Thyroid gland (tissue), 4 donors: ENCODE data around the gene KANSL1. TPM values are rescaled to one million over a fixed set of nuclear protein-coding genes. Genes with fewer than 3 reads are reported as not detected.
"Not testable (repeated sequence)": the region's sequence is repeated elsewhere in the genome, so short reads cannot be mapped to it uniquely, and the experiment has no call there.

Experiments used
- DNase-seq, 2 donors: peaks; one replicate each; pipeline ENCODE4 v3.0.0-alpha.2; 2019
- H3K27ac ChIP-seq, 3 donors: fragments of 200-600 bp; sonication (generic); 1 replicate in 2 of 3; 2 replicates in 1 of 3; pipeline ENCODE4 v1.5.1; 2016 to 2019; ENCODE audit warnings: mild to moderate bottlenecking in 1 of 3, moderate library complexity in 1 of 3
- H3K27me3 ChIP-seq: fragments of 200-600 bp; sonication (generic); one replicate; pipeline ENCODE4 v1.5.1; 2019
- H3K36me3 ChIP-seq, 2 donors: fragments of 200-600 bp; sonication (generic); one replicate each; pipeline ENCODE4 v1.5.1; 2016 to 2019
- H3K4me1 ChIP-seq, 2 donors: fragments of 200-600 bp; sonication (generic); one replicate each; pipeline ENCODE4 v1.5.1; 2017 to 2019
- H3K4me3 ChIP-seq, 3 donors: fragments of 200-600 bp; sonication (generic); replicated peaks in 1 of 3; 1 replicate in 2 of 3; 2 replicates in 1 of 3; pipeline ENCODE4 v1.5.1; 2016; ENCODE audit warnings: mild to moderate bottlenecking in 1 of 3
- H3K9me3 ChIP-seq: fragments of 200-600 bp; sonication (generic); one replicate; pipeline ENCODE4 v1.5.1; 2017
- POLR2A ChIP-seq, 2 donors: fragments of 450-650 bp; IDR thresholded peaks; one replicate each; pipeline ENCODE4 v1.6.1; 2017; ENCODE audit warnings: antibody characterized with exemption in 2 of 2, mild to moderate bottlenecking in 2 of 2, moderate library complexity in 1 of 2
- WGBS, 2 donors: methylation state at CpG; one replicate each; pipeline ENCODE4 v1.1.5; 2017; 5-methylcytosine and 5-hydroxymethylcytosine counted together
- intact Hi-C: fragments of 100-400 bp; cut with DNase I; formaldehyde crosslinking; loops from one replicate; pipeline ENCODE4 v1.15.1; 2023
- total RNA-seq, 4 donors: library from RNA; depleted of rRNA; stranded (reverse); fragments of >200 nt; gene quantifications; one replicate each; pipeline ENCODE4 v1.2.3, GENCODE V29; 2016
- TF ChIP-seq, protein P1 (sequence below), 6 experiments: fragments of 200-600 bp in 3 of 6; fragments of 450-650 bp in 3 of 6; sonication (generic) in 3 of 6; IDR thresholded peaks; one replicate each; pipeline ENCODE4 v1.5.1; 2016 to 2019; ENCODE audit warnings: antibody characterized with exemption in 6 of 6, mild to moderate bottlenecking in 2 of 6, inconsistent platforms in 1 of 6, moderate library complexity in 1 of 6

Gene KANSL1, protein sequence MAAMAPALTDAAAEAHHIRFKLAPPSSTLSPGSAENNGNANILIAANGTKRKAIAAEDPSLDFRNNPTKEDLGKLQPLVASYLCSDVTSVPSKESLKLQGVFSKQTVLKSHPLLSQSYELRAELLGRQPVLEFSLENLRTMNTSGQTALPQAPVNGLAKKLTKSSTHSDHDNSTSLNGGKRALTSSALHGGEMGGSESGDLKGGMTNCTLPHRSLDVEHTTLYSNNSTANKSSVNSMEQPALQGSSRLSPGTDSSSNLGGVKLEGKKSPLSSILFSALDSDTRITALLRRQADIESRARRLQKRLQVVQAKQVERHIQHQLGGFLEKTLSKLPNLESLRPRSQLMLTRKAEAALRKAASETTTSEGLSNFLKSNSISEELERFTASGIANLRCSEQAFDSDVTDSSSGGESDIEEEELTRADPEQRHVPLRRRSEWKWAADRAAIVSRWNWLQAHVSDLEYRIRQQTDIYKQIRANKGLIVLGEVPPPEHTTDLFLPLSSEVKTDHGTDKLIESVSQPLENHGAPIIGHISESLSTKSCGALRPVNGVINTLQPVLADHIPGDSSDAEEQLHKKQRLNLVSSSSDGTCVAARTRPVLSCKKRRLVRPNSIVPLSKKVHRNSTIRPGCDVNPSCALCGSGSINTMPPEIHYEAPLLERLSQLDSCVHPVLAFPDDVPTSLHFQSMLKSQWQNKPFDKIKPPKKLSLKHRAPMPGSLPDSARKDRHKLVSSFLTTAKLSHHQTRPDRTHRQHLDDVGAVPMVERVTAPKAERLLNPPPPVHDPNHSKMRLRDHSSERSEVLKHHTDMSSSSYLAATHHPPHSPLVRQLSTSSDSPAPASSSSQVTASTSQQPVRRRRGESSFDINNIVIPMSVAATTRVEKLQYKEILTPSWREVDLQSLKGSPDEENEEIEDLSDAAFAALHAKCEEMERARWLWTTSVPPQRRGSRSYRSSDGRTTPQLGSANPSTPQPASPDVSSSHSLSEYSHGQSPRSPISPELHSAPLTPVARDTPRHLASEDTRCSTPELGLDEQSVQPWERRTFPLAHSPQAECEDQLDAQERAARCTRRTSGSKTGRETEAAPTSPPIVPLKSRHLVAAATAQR (N-terminal part only)
- 100 to 1,000 TPM in 3 of 4 donors, 10 to 100 TPM in 1; 90.7 to 209 (median 124) TPM for total RNA-seq

DNA sequence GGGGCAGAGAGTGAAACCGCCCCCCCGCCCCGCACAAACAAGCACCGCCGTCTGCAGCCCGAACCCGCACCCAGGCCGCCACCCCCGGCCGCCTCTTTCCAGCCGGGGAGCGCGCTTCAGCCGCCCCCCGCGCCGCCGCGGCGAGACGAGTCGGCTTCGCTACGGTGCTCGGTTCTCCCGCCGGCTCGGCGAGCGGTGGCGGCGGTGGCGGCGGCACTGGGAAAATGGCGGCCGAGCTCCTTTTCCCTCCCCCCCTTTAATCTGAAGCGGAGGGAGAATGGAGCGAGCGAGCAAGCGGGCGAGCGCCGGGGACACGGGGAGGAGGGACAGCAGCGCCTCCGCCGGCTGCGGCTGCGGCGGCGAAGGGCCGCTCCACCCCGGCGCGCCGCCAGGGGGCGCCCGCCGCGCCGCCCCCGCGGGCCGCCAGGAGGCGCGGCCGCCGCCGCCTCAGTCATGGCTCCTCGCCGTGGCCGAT lies at the start of gene KANSL1:
TSS of gene KANSL1 (minus strand) at position 279 of the 475 bp plus-strand sequence. CDS start 21,286 bp downstream, outside the sequence.
- 0% methylated on average over 3 to 5 of the region's 72 CpGs for WGBS, 2 donors
- Histone ChIP-seq H3K27me3 (no peaks in the 10 kb centered on the region), H3K36me3 (no peaks in the 10 kb centered on the region), H3K27ac (peak within 1 kb of the TSS; percentile 100), H3K4me3 (peak within 1 kb of the TSS; percentile 91 to 98 (median 93)), H3K4me1 (peaks cover 38 to 46% of the 10 kb centered on the region in 2 donors), H3K9me3 (no peaks in the 10 kb centered on the region)
- DNase-seq, result peak; percentile 86 to 88
- TF ChIP-seq, protein P1, sequence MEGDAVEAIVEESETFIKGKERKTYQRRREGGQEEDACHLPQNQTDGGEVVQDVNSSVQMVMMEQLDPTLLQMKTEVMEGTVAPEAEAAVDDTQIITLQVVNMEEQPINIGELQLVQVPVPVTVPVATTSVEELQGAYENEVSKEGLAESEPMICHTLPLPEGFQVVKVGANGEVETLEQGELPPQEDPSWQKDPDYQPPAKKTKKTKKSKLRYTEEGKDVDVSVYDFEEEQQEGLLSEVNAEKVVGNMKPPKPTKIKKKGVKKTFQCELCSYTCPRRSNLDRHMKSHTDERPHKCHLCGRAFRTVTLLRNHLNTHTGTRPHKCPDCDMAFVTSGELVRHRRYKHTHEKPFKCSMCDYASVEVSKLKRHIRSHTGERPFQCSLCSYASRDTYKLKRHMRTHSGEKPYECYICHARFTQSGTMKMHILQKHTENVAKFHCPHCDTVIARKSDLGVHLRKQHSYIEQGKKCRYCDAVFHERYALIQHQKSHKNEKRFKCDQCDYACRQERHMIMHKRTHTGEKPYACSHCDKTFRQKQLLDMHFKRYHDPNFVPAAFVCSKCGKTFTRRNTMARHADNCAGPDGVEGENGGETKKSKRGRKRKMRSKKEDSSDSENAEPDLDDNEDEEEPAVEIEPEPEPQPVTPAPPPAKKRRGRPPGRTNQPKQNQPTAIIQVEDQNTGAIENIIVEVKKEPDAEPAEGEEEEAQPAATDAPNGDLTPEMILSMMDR (IDR thresholded peaks at IDR 0.05), result peak in 3 of 6 experiments; percentile 65 to 86 (median 77)
- no peak for TF ChIP-seq POLR2A (IDR thresholded peaks at IDR 0.05)
- intact Hi-C loops, result loop anchor here (5.0 kb wide), 1 partner anchor 156 kb away; no protein-coding TSS in a partner anchor

DNA sequence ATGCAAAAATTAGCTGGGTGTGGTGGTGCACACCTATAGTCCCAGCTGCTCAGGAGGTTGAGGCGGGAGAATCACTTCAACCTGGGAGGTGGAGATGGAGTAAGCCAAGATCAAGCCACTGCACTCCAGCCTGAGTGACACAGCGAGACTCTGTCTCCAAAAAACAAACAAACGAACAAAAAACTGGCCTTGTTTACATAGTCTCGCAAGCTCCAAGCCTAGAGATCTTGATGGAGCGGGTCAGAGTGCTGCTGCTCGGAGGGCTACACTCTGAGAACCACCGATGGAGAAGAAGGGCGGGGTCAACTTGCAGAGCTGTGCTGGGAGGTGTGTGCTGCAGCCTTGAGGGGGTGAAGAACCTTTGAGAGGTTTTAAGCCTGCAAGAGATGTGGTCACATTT lies 38.1 kb upstream of the KANSL1 start:
- H3K4me1 ChIP-seq, H3K9me3 ChIP-seq, H3K4me3 ChIP-seq, H3K27ac ChIP-seq, H3K36me3 ChIP-seq, intact Hi-C loops, H3K27me3 ChIP-seq: not testable (repeated sequence)
- 37 to 39% methylated on average over 7 to 8 of the region's 8 CpGs for WGBS, 2 donors
- DNase-seq, result peak; percentile 40 to 55

DNA sequence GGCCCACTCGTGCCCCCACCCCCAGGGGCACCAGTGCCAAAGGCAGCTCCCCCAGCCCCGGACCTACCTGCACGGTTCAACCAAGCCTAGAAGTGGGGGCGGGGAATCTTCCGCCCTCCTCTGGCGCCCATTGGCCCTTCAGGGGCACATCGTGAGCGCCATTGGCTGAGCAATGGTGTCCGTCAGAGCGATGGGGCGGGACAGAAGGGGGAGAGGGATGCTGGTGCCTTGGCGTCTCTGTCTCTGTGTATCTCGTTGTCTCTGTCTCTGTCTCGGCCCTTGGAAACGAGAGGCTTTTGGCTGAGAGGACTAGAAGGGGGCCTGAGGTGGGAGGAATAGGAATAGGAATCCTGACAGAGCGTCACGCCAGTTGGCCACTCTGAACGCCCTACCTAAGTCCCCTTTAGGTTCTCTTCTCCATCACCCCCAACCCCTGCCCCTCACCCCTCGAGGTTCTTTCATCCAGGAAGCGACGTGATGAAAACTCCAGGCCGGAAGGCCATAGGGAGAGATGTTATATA lies 32.1 kb upstream of the KANSL1 start:
- 1 to 2% methylated on average over 9 to 12 of the region's 22 CpGs for WGBS, 2 donors
- H3K4me3 ChIP-seq, result peak overlapping the region in 2 of 3 donors; percentile 44 to 55
- H3K9me3 ChIP-seq, intact Hi-C loops, H3K27ac ChIP-seq, H3K27me3 ChIP-seq, H3K36me3 ChIP-seq, H3K4me1 ChIP-seq: not testable (repeated sequence)
- TF ChIP-seq POLR2A (IDR thresholded peaks at IDR 0.05), result peak in 1 of 2 donors; percentile 47
- DNase-seq, result peak; percentile 90 to 92

DNA sequence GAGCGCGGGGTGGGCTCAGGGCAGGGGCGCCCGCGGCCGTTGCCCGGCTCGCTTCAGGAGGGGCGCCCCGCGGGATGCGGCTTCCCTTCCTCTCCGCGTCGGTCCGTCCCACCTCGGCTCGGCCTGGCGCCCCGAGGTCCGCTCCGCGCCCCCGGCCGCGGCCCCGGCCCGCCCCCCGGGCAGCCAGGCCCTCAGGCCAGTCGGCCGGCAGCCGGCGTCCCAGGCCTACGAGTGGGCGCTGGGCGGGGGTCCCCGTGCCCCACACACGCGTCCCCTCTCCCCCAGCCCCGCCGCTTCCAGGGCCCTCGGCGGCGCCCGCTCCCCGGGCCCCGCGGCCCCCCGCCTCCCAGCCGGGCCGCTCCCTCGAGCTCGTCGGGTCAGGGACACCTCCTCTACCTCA lies 31.6 kb upstream of the KANSL1 start:
- H3K4me1 ChIP-seq, H3K27me3 ChIP-seq, H3K27ac ChIP-seq, H3K9me3 ChIP-seq, intact Hi-C loops, DNase-seq, H3K36me3 ChIP-seq: not testable (repeated sequence)
- peak overlapping the region in 2 of 3 donors; percentile 44 to 55 for H3K4me3 ChIP-seq
- WGBS, 2 donors, result no CpG with 5 or more reads among the region's 54 CpGs

DNA sequence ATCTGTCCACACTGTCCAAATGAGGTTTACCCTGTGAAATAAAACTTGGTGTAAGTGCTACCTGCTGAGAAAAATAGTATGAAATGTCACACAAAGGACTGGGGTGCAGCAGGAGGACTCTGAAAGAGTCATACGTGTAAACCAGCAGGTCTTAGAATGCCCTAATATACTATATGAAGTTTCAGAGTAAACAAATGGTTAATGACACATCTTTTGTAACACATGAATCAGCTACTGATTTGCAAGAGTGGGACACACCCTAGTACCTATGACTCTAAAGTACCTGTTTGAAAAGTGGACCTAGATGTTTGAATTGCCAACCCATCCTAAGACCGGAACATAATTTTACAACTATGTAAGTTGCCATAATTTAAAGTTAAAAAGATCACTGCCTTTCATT lies 29.8 kb upstream of the KANSL1 start:
- H3K27me3 ChIP-seq, DNase-seq, H3K27ac ChIP-seq, H3K9me3 ChIP-seq, H3K4me1 ChIP-seq, intact Hi-C loops, H3K4me3 ChIP-seq, H3K36me3 ChIP-seq: not testable (repeated sequence)
- no CpG with 5 or more reads among the region's 2 CpGs for WGBS, 2 donors

DNA sequence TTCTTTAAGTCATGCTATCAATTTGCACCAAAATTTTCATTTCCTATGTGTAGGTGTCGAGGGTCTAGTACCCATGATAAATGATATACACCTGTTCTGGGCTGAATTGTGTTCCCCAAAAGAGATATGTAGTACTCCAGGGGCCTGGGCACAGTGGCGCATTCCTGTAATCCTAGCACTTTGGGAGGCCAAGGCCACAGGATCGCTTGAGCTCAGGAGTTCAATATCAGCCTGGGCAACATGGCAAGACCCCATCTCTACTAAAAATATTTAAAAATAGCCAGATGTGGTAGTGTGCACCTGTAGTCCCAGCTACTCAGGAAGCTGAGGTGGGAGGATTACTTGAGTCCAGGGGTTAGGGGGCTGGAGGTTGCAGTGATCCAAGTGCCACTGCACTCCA lies 23.5 kb upstream of the KANSL1 start:
- intact Hi-C loops, result no loop called here
- Histone ChIP-seq H3K9me3 (no peaks in the 10 kb centered on the region), H3K27me3 (no peaks in the 10 kb centered on the region), H3K27ac (no peak overlapping the region), H3K4me1 (no peaks in the 10 kb centered on the region), H3K36me3 (no peaks in the 10 kb centered on the region), H3K4me3 (no peak overlapping the region)
- DNase-seq, result no peak
- 93 to 95% methylated on average over 3 of the region's 3 CpGs for WGBS, 2 donors
- TF ChIP-seq, protein P1 (IDR thresholded peaks at IDR 0.05), result no peak
- TF ChIP-seq POLR2A (IDR thresholded peaks at IDR 0.05), result no peak
